Activated CD8-positive, alpha-beta memory T cell treated with anti-CD3 and anti-CD28 coated beads, Interleukin-2, amount 50 U/mL, for 48 hours (primary cell): ENCODE measurements around the gene ABHD12.
"Not testable (repeated sequence)": the region's sequence is repeated elsewhere in the genome, so short reads cannot be mapped to it uniquely, and the experiment has no call there.

Experiments
- DNase-seq: peaks from one replicate; pipeline ENCODE4 v3.0.0-alpha.2; 2020

Gene ABHD12

DNA sequence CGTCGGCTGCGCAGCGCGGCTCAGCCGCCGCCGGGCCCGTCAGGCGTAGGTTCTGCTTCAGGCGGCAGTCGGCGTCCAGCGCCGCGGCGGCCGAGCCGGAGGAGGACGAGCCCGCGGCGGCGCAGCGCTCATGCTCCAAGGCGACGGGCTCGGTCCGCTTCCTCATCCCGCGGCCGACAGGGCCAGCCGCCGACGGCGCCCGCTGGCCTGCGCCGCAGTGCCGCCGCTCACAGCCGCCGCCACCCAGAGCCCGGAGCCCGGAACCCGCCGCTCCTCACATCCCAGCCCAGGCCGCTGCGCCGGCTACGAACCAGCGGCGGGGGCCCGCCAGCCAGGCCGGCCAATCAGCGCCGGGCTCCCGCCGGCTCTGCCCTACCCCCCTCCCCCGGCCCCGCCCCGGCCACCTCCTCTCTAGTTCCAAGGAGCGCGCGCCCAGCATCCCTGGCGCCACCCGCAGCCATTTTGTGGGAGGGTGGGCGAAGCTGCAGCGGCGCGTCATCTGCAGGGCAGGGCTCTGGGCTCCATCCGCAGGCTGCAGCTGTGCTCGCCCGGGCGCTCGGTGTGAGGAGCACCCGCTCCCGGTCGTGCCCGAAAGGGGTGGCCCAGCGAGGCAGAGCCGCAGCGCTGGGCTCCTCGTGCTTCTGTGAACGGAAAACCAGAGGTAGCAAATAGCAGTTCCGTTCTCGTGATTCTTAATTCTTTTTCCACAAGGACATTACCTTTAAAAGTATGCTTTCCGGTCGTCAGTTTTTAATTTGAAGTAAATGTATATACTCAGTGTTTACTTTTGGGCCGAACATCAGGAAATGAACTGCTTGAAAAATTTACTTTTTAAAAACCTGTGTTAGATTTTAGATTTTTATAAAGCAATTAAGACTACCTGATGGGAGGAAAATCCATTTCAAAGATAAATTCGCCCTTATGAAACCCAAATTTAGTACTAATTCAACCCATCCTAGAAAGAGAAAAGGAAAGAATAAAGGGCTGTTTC is at the start of gene ABHD12:
Gene ABHD12, minus strand, starts transcription at position 298 of the 991 bp plus-strand sequence. Its CDS starts 132 bp downstream, at position 166.
- peak; percentile 95 for DNase-seq

DNA sequence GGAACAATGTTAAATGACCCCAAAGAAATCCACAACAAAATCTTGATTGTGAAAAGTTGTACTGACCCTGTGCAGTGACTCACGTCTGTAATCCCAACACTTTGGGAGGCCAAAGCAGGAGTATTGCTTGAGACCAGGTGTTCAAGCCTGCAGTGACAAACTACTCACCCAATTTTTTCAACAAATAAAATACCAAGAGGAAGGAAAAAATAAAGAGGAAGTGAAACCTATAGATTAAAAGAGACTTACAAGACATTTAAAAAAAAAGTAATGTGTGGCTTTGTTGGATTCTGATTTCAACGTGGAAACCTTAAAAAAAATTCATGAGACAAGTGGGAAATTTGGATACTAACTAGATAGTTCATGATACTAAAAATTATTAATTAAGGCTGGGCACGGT is 48.7 kb upstream of the ABHD12 start:
- no peak for DNase-seq

DNA sequence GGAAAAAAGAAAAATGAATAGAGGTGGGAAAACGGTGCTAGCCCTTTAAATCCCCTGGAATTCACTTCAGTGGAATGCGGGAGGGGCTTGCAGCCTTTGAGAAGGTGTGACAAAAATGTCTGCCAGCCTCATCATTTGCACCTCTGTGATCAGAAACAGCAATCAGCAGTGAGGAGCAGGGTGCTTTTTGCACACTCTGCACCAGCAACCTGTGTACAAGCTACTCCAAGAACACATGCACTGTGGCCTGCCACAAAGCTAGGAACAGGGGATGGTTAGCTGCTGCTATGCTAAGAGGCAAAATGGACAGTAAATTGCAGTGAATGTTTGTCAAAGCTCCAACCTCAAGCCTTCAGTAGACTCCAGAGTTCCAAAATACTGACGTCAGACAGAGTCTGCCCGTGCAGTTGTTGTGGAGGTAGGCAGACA is 46.5 kb upstream of the ABHD12 start:
- DNase-seq: no peak

DNA sequence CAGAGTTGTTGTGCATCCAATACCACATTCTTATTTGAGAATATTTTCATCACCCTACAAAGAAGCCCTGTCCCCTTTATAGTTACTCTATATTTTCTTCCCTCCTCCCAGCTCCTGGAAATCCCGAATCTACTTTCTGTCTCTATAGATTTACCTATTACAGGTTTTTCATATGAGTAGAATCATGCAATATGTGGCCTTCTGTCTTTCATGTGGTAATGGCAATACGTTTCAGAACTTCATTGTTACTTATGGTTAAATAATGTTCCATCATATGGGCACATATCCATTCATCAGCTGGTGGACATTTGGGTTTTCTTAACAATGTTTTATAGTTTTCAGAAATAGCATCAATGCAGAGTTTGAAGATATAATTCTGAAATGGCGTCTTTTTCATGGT is 33.9 kb upstream of the ABHD12 start:
- DNase-seq: no peak

- DNase-seq: no peak
Measured at GRCh38 chr20:25422032-25422431, 31.4 kb upstream of the ABHD12 start.

GRCh38 chr20:25421102-25421501 is 30.5 kb upstream of the ABHD12 start:
- DNase-seq: no peak

- DNase-seq: no peak
Measured at GRCh38 chr20:25418776-25419175, 28.1 kb upstream of the ABHD12 start.

DNA sequence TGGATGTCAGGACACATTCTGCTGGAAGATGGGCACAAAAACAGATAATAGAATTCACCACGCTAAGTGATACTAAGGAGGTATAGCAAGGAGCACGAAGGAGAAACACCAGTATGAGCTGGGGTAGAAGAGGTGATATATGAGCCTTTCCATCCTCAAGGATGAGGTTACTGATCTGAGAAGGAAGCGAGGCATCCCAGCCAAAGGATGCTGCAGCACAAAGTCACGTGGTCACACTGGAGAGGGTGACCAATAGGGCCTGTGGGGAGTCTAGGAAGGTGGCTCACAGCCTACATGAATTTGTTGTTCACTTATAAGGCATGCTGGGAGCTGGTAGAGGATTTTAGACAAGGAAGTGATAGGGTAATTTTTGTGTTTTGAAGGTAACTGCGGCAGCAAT is 18.3 kb upstream of the ABHD12 start:
- DNase-seq: no peak

DNA sequence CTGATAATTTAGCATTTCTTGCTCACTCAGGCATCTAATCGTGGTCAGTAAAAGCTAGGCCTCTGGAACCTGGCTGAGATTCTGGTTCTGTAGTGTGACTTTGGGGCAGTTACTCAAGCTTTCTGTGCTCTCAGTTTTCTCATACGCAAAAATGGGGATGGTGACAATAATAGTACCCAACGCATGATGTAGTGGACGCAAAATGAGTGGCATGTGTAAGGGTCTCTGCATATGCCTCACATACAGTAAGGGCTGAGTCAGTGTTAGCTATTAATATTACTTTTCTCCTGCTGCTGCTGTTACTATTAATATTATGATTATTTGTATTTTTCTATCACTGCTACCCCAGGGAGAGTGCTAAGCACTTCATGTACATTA is 17.5 kb upstream of the ABHD12 start:
- no peak for DNase-seq

- peak; percentile 95 for DNase-seq
Measured at GRCh38 chr20:25407311-25408169, 16.9 kb upstream of the ABHD12 start, which contains the start of gene GINS1. Gene GINS1 (plus strand): TSS chr20:25407673. CDS start chr20:25407821, 148 bp downstream.

DNA sequence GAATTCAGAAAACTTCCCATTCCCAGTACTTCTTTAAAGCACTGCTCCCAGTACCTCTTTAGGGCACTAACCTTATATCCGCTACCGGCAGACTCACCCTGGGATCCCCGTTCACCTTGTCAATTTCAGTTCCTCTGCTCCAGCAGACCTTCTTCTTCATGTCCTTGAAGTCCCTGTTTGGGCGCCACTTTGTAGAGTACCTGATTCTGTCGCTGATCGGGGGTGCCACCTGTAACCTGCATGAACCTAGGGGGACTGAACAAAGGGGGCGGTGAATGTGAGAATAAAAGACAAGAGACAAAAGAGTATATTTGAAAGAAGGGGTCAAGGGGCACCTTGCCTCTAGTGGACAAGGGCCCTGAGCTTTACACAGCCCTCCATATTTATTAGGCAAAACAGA is 11.9 kb upstream of the ABHD12 start:
- peak; percentile 3 for DNase-seq

- DNase-seq: not testable (repeated sequence)
Measured at GRCh38 chr20:25400291-25400732, 9.7 kb upstream of the ABHD12 start.

GRCh38 chr20:25399037-25399430 is 8.4 kb upstream of the ABHD12 start:
- DNase-seq: no peak

DNA sequence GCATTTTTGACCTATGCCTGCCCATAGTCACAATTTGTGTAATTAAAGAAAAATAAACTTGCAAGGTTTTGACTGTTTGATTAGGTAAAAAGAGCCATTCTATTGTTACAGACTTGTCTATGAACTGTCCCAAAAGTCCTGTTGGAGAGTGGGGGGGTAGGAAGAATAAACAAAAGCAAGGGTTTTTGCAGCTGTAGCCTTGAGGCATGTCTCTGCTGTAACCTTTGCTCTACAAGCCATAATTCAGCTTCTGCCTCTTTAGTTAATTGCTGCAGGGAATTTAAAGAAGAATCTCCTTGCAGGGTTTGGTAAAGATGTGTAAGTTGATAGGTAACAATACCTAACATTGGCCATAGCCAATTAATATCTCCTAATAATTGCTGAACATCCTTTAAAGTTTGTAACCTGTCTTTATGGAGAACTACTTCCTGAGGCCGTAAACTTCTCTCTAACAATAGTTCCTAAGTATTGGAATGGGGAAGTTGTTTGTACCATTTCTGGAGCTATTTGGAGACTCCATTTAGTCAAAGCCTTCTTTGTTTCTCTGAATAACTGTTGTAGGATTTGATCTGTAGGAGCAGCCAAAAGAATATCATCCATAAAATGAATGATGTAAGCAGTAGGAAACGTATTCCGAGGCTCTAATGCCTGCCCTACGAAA is 7.9 kb upstream of the ABHD12 start:
- DNase-seq: no peak

- DNase-seq: no peak
Measured at GRCh38 chr20:25397821-25398220, 7.2 kb upstream of the ABHD12 start.

- DNase-seq: no peak
Measured at GRCh38 chr20:25397096-25397495, 6.5 kb upstream of the ABHD12 start.

- no peak for DNase-seq
Measured at GRCh38 chr20:25394996-25395395, 4.4 kb upstream of the ABHD12 start.

- DNase-seq: no peak
Measured at GRCh38 chr20:25394276-25394675, 3.6 kb upstream of the ABHD12 start.

DNA sequence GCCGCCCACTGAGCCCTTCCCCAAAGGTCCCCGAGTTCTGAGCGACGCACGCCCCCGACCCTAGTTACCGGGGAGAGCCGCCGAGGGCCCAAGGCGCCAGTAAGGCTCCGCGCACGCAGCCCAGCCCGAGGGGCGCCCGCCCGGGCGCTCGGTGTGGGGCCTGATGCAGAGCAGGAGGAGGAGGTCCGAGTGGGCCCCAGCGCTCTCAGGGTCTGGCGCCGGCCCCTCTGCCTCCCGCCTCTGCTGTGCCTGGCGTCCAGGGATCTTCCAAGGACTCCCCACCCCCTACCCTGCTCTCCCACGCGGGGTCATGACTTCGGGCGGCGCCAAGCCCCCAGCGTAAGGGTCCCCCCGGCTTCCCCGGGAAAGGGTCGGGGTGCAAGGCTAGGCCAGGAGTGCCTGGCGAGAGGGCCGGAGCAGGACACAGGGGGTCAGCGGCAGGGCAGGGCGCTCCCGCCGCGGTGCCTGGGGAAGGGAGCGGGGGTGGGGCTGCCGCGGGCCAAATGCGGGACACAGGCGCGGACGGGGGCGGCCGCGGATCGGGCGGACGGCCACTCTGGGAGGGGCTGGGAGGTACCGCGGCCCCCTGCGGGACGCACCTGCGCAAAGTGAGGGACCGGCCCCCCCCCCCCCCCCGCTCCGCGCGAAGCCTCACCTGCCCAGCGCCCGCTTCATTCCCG is 637 bp downstream of the ABHD12 start:
- peak; percentile 67 for DNase-seq

GRCh38 chr20:25389401-25389857 is 1.2 kb downstream of the ABHD12 start:
- DNase-seq: no peak

DNA sequence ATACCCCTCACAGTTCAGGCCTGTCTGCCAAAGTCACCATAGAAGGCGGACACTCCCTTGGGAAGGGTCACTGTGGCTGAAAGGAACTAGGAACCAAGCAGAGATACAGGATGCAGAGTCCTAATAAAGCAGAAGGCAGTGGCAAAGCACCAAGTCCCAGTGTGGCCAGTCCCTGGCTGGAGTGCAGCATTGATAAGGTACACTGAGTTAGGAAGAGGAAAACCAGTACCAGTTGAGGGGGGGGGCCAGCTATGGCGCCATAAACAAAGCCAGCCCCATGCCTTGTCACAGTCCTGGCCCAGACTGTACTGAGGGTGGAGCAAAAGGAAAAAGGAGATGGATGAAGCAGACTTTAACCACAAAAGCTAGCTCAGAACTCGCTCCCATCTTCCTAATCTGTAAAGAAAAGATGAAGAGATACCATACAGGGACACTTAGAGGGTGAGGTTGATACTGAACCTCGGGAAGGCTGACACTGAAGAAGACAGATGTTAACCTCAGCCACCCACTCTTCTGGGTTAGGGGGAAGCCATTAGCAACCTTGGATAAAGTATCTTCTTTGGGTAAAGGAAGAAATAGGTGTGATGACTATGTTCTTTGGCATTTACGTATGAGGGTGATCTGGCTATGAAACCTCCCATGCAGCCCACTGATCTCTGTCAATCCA is 7.8 kb downstream of the ABHD12 start:
- DNase-seq: no peak
